Activated T-cell treated with anti-CD3 and anti-CD28 coated beads for 24 hours (primary cell): ENCODE results near the gene GTPBP3.

Experiments
- DNase-seq: peaks from one replicate; pipeline ENCODE4 v3.0.0-alpha.2; 2020; ENCODE audit warnings: low read depth

The GTPBP3 gene

DNA sequence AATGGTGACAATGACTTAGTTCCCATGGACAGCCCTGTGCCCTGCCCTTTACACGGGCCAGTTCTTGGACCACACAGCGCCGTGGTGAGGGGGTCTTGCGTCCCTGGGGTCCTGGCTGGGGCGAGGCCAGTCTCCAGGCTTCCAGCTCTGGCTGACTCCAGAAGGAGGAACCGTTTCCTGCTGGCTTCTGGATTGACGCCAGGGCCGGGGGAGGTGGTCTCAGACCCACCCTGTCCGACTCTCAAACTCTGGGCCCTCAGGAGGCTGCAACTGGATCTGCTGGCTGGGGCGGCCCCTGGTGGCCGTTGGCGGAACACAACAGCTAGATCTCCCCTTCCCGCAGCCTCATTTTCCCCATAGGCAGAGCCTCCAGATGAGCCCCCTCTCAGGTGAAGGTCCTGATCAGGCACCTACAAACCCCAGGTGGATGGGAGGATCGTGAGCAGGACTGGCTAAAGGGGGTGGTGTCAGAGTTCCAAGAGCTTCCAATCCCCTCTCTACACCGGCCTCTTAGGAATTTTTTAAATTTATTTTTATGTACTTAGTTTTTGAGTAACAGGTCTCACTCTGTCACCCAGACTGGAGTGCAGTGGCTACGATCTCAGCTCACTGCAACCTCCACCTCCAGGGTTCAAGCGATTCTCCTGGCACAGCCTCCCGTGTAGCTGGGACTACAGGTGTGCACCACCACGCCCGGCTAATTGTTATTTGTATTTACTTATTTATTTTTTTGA lies 48.7 kb downstream of the GTPBP3 start:
- peak; percentile 49 for DNase-seq

DNA sequence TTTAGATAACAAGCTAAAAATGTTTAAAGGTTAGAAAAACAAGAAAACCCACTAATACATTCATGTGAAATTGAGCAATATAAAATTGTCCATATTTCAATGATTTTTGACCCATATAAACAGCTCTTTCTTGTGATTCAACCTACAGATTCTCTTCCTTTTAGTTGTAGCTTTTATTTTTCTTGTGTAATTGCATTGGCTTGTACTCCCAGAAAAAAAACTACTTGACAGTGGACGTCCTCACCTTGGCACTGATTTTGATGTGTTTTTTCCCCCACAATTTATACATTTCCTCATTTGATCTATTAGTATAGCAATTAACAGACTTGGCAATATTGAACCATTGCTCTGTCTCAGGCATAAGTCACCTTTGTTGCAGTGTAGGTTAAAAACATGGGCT lies 51.9 kb downstream of the GTPBP3 start:
- DNase-seq, result no peak

DNA sequence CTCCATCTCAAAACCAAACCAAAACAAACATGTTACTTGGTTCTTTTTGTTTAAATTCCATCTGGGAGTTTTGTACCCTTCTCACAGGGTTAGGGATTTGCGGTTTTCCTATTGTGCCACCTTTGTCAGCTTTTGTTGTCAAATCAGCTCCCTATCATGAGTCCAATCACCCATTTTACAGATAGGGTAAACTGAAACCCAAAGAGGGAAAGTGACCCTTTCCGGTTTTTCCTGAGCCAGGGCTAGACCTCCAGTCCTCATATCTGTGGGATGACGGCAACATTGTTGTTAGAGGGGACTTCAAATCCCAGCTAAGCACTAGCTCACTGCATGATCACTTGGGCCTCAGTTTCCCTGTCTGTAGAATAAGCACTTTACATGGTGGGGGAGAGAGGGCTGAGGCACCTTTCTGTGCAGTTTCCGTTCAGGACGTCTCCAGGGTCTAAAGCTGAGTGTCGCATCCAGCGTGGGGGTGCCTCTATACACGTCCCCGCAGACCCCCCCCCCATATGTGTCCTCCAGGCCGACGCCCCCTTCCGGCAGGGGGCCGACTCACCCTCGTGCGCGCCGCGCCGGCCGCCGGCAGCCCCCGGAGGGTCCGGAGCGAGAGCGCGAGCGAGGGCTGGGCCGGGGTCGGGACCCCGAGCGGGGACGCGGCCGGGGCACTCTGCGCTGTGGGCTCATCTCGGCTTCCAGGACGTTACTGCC lies 52.8 kb downstream of the GTPBP3 start:
- no peak for DNase-seq

DNA sequence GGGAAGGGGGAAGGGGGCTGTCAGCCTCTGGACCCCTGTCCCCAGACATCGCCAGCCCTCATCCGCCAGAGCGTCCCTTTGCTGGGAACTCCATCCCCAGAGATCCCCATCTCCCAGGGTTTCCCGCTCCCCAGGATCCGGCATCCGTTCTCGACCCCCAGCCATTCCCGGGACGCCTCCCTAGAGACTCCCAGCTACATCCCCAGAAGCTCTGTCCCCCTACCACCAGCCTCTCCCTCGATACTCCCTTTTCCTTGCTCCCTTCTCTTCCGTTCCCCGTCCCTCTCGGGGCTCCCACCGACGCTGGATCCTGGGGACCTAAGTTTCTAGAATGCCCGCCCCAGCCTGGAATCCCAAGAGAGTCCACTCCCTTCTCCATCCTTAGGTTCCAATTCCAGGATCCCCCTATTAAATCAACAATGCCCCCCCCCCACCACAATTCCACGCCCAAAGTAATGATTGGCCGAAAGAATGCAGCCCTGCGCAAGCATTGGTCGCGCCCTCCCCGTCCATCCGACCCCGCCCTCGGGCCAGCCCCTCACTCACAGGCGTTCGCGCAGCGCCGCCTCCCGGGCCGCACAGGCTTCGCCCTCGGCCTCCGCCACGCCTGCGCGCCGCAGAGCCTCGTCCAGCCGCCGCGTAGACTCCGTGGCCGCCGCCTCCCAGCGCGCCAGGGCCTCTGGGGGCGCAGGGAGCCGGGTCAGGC lies 53.5 kb downstream of the GTPBP3 start:
- peak; percentile 88 for DNase-seq

DNA sequence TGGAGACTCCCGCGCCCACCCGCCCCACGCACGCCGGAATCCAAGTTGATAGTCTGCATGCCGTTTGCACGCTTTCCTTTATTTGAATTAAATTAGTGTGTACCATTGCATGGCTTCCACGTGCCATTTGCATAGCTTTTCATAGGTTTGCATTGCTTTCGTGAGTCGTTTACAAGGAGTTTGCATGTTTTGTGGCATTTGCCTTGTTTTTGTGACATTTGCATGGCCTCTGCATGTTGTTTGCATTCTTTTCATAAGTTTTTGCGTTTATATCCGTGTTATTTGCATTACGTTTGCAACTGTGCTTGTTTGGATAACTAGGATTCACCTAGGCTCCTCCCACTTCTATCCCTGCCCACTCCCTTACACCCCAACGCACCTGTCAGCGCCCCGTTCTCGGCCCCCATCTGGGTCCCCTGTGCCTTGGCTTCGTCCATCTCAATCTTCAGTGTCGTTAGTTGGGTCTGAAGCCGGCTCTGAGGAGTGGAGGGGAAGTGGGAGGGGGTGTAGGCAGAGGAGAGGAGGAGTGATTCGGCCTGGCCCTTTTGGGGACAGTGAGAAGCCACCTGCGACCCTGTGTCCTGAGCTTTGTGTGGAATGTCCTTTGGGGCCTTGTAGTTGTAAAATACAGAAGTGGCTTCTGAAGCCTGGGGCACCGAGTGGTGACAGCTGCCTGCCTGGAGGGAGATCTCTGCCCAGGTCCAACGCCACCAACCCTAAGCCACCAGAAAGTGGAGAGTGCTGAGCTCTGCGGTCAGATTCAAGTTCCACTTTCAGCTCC lies 54.2 kb downstream of the GTPBP3 start:
- no peak for DNase-seq
